BE2C (cell line): ENCODE data around the gene PPP4R1.

Experiments
- DNase-seq: peaks from one replicate; pipeline ENCODE4 v3.0.0-alpha.2; 2020
- H3K27me3 ChIP-seq: fragments of 250-450 bp; sonication (Bioruptor Pico); 2 replicates; pipeline ENCODE4 v1.5.1; 2020; ENCODE audit warnings: mild to moderate bottlenecking
- H3K36me3 ChIP-seq: fragments of 250-450 bp; sonication (Bioruptor Pico); 2 replicates; pipeline ENCODE4 v1.5.1; 2020; ENCODE audit warnings: mild to moderate bottlenecking
- H3K4me1 ChIP-seq: fragments of 250-450 bp; sonication (Bioruptor Pico); 2 replicates; pipeline ENCODE4 v1.5.1; 2020
- H3K4me3 ChIP-seq: 2 replicates; pipeline ENCODE4 v1.5.1; 2011; ENCODE audit warnings: low read depth, low read length
- H3K9me3 ChIP-seq: fragments of 250-450 bp; sonication (Bioruptor Pico); 2 replicates; pipeline ENCODE4 v1.5.1; 2020
- TF ChIP-seq, protein P1 (sequence below): IDR thresholded peaks from 2 replicates; pipeline ENCODE4 v1.5.1; 2012; ENCODE audit warnings: mild to moderate bottlenecking, low read depth, low read length

PPP4R1 gene

DNA sequence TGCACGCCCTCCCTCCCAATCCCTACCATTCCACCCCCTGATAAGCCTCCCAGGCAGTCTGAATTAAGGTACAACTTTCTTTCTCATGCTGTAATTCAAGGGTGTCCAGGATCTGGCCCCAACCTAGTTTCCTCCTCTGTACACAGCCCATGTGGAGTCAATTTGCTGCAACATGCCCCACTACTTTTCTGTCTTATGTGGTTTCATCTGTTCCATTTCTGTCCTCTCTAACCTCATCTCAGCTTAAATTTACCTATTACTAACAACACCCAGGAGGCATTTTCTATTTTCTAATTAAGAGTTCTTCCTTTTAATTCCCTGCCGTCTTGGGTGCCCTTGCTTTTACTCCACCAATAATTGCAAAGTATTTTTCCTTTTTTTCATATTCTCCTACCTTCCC is 10.0 kb downstream of the PPP4R1 start:
- Histone ChIP-seq H3K36me3 (no peaks in the 10 kb centered on the region), H3K4me1 (no peaks in the 10 kb centered on the region), H3K27me3 (no peaks in the 10 kb centered on the region), H3K9me3 (no peaks in the 10 kb centered on the region), H3K4me3 (no peak overlapping the region)
- TF ChIP-seq, protein P1, sequence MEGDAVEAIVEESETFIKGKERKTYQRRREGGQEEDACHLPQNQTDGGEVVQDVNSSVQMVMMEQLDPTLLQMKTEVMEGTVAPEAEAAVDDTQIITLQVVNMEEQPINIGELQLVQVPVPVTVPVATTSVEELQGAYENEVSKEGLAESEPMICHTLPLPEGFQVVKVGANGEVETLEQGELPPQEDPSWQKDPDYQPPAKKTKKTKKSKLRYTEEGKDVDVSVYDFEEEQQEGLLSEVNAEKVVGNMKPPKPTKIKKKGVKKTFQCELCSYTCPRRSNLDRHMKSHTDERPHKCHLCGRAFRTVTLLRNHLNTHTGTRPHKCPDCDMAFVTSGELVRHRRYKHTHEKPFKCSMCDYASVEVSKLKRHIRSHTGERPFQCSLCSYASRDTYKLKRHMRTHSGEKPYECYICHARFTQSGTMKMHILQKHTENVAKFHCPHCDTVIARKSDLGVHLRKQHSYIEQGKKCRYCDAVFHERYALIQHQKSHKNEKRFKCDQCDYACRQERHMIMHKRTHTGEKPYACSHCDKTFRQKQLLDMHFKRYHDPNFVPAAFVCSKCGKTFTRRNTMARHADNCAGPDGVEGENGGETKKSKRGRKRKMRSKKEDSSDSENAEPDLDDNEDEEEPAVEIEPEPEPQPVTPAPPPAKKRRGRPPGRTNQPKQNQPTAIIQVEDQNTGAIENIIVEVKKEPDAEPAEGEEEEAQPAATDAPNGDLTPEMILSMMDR = no peak
- no peak for DNase-seq

DNA sequence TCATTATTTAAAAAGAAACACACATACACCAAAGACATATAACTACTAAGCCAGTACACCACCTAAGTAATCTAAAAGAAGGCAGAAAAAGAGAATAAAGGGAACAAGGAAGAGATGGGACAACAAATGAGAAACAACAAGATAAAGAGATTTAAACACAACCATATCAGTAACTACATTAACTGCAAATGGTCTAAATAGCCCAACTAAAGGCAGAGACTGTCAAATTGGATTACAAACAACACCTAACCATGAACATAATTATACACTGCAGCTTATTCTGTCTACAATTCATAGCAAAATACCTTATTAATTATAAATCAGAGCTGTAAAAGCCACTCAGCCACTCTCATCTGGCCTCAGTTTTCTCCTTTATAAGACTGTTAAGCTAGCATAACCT is 15.0 kb downstream of the PPP4R1 start:
- no peaks in the 10 kb centered on the region for H3K9me3 ChIP-seq
- H3K4me3 ChIP-seq = no peak overlapping the region
- no peaks in the 10 kb centered on the region for H3K4me1 ChIP-seq
- TF ChIP-seq, protein P1 = no peak
- DNase-seq = no peak
- H3K27me3 ChIP-seq = no peaks in the 10 kb centered on the region
- no peaks in the 10 kb centered on the region for H3K36me3 ChIP-seq

DNA sequence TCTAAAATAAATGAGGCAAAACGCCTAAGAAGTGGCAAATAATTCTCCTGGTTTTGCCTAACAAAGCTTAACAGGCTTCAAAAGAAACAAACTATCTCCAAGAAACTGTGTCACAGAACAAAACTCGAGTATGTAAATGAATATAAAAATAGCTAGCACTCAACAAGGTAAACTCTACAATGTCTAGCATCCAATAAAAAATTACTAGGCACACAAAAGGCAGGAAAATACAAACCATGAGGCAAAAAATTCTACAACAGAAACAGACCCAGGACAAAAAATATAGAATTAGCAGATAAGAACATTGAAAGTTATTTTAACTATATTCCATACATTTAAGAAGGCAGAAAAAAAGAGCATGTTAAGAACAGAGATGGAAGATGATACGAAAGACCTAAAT is 16.8 kb downstream of the PPP4R1 start:
- Histone ChIP-seq H3K4me1 (no peaks in the 10 kb centered on the region), H3K36me3 (no peaks in the 10 kb centered on the region), H3K4me3 (no peak overlapping the region), H3K27me3 (no peaks in the 10 kb centered on the region), H3K9me3 (no peaks in the 10 kb centered on the region)
- TF ChIP-seq, protein P1 = no peak
- no peak for DNase-seq

DNA sequence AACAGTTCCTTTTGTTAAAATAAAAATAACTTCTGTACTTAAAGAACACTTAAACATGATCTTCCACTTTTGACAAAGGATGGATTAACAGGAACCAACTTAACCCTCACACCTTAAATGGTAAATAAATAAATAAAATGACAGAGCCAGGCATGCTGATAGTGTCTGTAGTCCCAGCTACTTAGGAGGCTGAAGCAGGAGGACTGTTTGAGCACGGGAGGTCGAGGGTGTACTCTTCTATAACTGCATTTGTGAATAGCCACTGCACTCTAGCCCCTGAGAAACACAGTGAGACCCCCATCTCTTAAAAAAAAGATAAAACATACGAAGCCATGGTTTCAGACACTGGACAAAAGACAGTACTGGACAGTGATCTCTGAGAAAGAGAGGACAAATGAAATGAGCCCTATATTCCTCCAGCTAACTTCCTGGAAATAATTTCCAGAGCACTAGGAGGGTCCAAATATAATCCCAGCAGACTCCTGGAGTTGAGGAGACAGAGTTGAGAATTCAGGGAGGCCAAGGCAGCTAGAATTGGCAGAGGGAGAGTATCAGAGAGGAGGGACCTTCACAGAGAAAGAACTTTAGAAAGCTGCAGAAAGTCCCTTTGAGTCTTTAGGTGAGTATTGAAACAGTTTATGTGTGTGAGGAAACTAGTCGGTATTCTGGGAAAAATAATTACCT is 17.4 kb downstream of the PPP4R1 start:
- H3K27me3 ChIP-seq = no peaks in the 10 kb centered on the region
- DNase-seq = no peak
- H3K9me3 ChIP-seq = no peaks in the 10 kb centered on the region
- H3K4me1 ChIP-seq = no peaks in the 10 kb centered on the region
- TF ChIP-seq, protein P1 = no peak
- no peak overlapping the region for H3K4me3 ChIP-seq
- no peaks in the 10 kb centered on the region for H3K36me3 ChIP-seq

DNA sequence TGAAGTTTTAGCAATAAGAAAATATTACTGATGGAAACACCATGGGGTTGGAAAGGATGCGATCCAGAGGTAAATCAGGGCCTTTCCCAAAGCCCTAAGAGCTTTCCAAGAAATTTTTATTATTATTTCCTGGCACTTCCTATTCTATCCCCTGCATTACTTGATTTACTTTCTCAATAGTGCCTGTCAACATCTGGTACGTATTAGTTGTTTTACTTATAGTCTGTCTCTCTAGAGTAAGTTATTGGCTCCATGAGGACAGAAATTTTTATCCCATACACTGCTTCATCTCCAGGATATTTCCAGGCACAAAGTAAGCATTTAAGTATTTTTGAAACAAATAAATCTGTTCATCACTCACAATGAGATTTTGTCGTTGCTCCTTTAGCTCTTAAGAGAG is 18.1 kb downstream of the PPP4R1 start:
- DNase-seq = no peak
- no peaks in the 10 kb centered on the region for H3K36me3 ChIP-seq
- TF ChIP-seq, protein P1 = no peak

DNA sequence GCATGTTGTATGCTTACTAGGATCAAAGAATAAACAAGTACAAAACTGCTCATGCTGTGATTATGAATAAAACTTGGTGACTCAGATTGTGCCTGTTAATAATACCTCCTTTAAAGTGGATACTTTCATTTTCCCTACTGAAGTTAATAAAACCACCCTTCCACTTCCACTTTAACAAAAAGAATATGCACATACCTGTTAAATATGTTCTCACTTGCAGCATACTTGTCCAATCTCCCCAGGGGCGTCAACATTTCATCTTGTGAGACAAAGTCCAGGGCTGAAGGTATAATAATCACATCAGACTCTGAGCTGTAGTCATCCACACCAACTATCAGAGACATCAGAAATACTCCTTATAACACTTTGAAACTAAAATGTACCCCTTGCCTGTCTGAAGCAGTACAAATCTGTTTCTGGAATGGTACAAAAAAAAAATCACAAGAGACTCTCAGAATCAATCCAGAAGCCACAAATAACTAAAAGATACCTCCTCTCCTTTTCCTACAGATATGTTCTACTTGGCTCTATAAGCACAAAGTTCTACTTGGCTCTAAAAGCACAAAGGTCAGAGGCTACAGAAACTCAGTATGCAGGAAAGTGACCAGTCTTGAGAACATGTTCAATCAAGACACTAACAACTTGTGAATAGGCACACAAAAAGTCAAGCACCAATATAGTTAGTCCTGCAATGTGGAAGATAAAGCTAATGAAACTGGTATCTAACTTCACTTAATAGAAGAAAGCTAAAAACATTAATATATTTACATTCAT is 19.3 kb downstream of the PPP4R1 start:
- Histone ChIP-seq H3K4me3 (no peak overlapping the region), H3K4me1 (no peaks in the 10 kb centered on the region), H3K9me3 (no peaks in the 10 kb centered on the region), H3K27me3 (no peaks in the 10 kb centered on the region), H3K36me3 (no peaks in the 10 kb centered on the region)
- TF ChIP-seq, protein P1 = no peak
- DNase-seq = no peak

More for the DNA sequence above, 18.1 kb downstream of the PPP4R1 start:
- no peak overlapping the region for H3K4me3 ChIP-seq
- no peaks in the 10 kb centered on the region for H3K4me1 ChIP-seq
- H3K9me3 ChIP-seq = no peaks in the 10 kb centered on the region
- no peaks in the 10 kb centered on the region for H3K27me3 ChIP-seq
